Endothelial cell of umbilical vein (primary cell): ENCODE measurements around the gene FKBP14.

Experiments
- EZH2 ChIP-seq: IDR thresholded peaks from 2 replicates; pipeline ENCODE4 v1.6.1; 2012; ENCODE audit warnings: borderline replicate concordance, low read depth, mild to moderate bottlenecking, moderate library complexity, low read length, inconsistent platforms; ENCODE audit not compliant: severe bottlenecking
- JUN ChIP-seq: IDR thresholded peaks from 2 replicates; pipeline ENCODE4 v1.6.1; 2011; ENCODE audit warnings: borderline replicate concordance, low read depth; ENCODE audit not compliant: insufficient read length, insufficient read depth
- MYC ChIP-seq: IDR thresholded peaks from one replicate; pipeline ENCODE4 v1.6.1; 2011; ENCODE audit warnings: mild to moderate bottlenecking, low read depth, low read length
- POLR2A ChIP-seq: IDR thresholded peaks from 2 replicates; pipeline ENCODE4 v1.6.1; 2012; ENCODE audit warnings: low read depth, mild to moderate bottlenecking, control low read depth, low read length
- POLR2AphosphoS5 ChIP-seq: IDR thresholded peaks from 2 replicates; pipeline ENCODE4 v1.6.1; 2012; ENCODE audit warnings: low read depth, mild to moderate bottlenecking, control low read depth, low read length, moderate library complexity; ENCODE audit not compliant: insufficient read depth
- TF ChIP-seq, protein P1 (sequence below), 2 donors: IDR thresholded peaks; 1 replicate in 1 of 2; 2 replicates in 1 of 2; pipeline ENCODE4 v1.5.1; 2011; ENCODE audit warnings: low read length in 2 of 2, mild to moderate bottlenecking in 2 of 2, moderate library complexity in 2 of 2, control low read depth in 1 of 2, inconsistent platforms in 1 of 2, low read depth in 1 of 2; ENCODE audit not compliant: insufficient read depth in 1 of 2; ENCODE audit errors: extremely low read depth in 1 of 2
- TF ChIP-seq, protein P2 (sequence below): IDR thresholded peaks from 2 replicates; pipeline ENCODE4 v1.6.1; 2011; ENCODE audit not compliant: insufficient read depth, insufficient read length

DNA sequence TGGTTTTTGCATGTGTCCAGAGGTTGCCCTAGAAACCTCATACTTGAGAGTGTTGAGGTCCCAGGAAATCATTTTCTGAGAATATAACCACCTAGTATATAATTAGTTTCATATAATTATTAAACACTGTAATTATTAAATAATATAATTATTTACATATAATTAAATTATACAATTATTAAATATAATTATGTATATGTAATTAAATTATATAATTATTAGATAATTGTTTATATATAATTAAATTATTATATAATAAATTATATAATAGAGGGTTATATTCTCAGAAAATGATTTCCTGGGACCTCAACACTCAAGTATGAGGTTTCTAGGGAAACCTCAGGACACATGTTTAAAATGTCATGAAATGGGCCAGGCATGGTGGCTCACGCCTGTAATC lies 64.5 kb downstream of the FKBP14 start:
- TF ChIP-seq POLR2A = no peak
- no peak for TF ChIP-seq POLR2AphosphoS5
- no peak for TF ChIP-seq EZH2
- TF ChIP-seq, protein P1, sequence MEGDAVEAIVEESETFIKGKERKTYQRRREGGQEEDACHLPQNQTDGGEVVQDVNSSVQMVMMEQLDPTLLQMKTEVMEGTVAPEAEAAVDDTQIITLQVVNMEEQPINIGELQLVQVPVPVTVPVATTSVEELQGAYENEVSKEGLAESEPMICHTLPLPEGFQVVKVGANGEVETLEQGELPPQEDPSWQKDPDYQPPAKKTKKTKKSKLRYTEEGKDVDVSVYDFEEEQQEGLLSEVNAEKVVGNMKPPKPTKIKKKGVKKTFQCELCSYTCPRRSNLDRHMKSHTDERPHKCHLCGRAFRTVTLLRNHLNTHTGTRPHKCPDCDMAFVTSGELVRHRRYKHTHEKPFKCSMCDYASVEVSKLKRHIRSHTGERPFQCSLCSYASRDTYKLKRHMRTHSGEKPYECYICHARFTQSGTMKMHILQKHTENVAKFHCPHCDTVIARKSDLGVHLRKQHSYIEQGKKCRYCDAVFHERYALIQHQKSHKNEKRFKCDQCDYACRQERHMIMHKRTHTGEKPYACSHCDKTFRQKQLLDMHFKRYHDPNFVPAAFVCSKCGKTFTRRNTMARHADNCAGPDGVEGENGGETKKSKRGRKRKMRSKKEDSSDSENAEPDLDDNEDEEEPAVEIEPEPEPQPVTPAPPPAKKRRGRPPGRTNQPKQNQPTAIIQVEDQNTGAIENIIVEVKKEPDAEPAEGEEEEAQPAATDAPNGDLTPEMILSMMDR (IDR thresholded peaks at IDR 0.05; ENCODE audit: extremely low read depth in 1 of 2, insufficient read depth in 1 of 2, low read depth in 1 of 2, low read length in 2 of 2) = no peak
- TF ChIP-seq MYC = no peak
- TF ChIP-seq, protein P2, sequence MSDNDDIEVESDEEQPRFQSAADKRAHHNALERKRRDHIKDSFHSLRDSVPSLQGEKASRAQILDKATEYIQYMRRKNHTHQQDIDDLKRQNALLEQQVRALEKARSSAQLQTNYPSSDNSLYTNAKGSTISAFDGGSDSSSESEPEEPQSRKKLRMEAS = no peak
- no peak for TF ChIP-seq JUN
